DOHH2 (cell line): ENCODE measurements around the gene ZSCAN1.

ENCODE experiments used
- H3F3A ChIP-seq: fragments of 200-600 bp; sonication (generic), shearing (Covaris generic); 2 replicates; pipeline ENCODE4 v1.6.0; 2016; ENCODE audit warnings: antibody characterized with exemption, mild to moderate bottlenecking; ENCODE audit not compliant: control insufficient read depth, insufficient read depth
- H3K27ac ChIP-seq: fragments of 200-600 bp; sonication (generic); 2 replicates; pipeline ENCODE4 v1.5.1; 2014; ENCODE audit warnings: low read depth, mild to moderate bottlenecking, low read length, moderate library complexity
- H3K27me3 ChIP-seq: fragments of 200-600 bp; sonication (generic); 2 replicates; pipeline ENCODE4 v1.6.1; 2014; ENCODE audit warnings: mild to moderate bottlenecking, low read length, mixed read lengths; ENCODE audit not compliant: control insufficient read depth
- H3K36me3 ChIP-seq: fragments of 200-600 bp; sonication (generic); 2 replicates; pipeline ENCODE4 v1.6.1; 2014; ENCODE audit warnings: mild to moderate bottlenecking, low read length, moderate library complexity, mixed read lengths; ENCODE audit not compliant: control insufficient read depth
- H3K4me1 ChIP-seq: fragments of 200-600 bp; sonication (generic); 2 replicates; pipeline ENCODE4 v1.6.1; 2014; ENCODE audit warnings: mild to moderate bottlenecking, low read length, mixed read lengths; ENCODE audit not compliant: control insufficient read depth
- H3K4me2 ChIP-seq: fragments of 200-600 bp; sonication (generic); 2 replicates; pipeline ENCODE4 v1.6.0; 2014; ENCODE audit warnings: mild to moderate bottlenecking, low read length, moderate library complexity
- H3K4me3 ChIP-seq: fragments of 200-600 bp; sonication (generic); 2 replicates; pipeline ENCODE4 v1.5.1; 2014; ENCODE audit warnings: mild to moderate bottlenecking, low read length, mixed read lengths
- H3K79me2 ChIP-seq: fragments of 200-600 bp; sonication (generic); 2 replicates; pipeline ENCODE4 v1.6.1; 2014; ENCODE audit warnings: mild to moderate bottlenecking, low read length, mixed read lengths; ENCODE audit not compliant: control insufficient read depth
- H3K9me2 ChIP-seq: fragments of 200-600 bp; sonication (generic); replicated peaks from 2 replicates; pipeline ENCODE4 v1.6.1; 2014; ENCODE audit warnings: mild to moderate bottlenecking, low read length, mixed read lengths; ENCODE audit not compliant: control insufficient read depth
- H3K9me3 ChIP-seq: fragments of 200-600 bp; sonication (generic); 2 replicates; pipeline ENCODE4 v1.6.1; 2014; ENCODE audit warnings: antibody characterized with exemption, low read length, mixed read lengths; ENCODE audit not compliant: control insufficient read depth, insufficient read depth
- H4K20me1 ChIP-seq: fragments of 200-600 bp; sonication (generic); 2 replicates; pipeline ENCODE4 v1.6.0; 2014; ENCODE audit warnings: low read depth, mild to moderate bottlenecking, antibody characterized with exemption, low read length, moderate library complexity; ENCODE audit not compliant: control insufficient read depth, insufficient read depth
- EZH2phosphoT487 ChIP-seq: fragments of 200-600 bp; sonication (generic); IDR thresholded peaks from 2 replicates; pipeline ENCODE4 v1.6.1; 2017; ENCODE audit warnings: borderline replicate concordance, mild to moderate bottlenecking, antibody characterized with exemption, low read length, moderate library complexity, mixed read lengths
- TF ChIP-seq, protein P1 (sequence below): fragments of 200-600 bp; sonication (generic); IDR thresholded peaks from one replicate; pipeline ENCODE4 v1.5.1; 2014; ENCODE audit warnings: antibody characterized with exemption, mild to moderate bottlenecking, low read depth, low read length; ENCODE audit not compliant: poor library complexity, severe bottlenecking

ZSCAN1 gene

DNA sequence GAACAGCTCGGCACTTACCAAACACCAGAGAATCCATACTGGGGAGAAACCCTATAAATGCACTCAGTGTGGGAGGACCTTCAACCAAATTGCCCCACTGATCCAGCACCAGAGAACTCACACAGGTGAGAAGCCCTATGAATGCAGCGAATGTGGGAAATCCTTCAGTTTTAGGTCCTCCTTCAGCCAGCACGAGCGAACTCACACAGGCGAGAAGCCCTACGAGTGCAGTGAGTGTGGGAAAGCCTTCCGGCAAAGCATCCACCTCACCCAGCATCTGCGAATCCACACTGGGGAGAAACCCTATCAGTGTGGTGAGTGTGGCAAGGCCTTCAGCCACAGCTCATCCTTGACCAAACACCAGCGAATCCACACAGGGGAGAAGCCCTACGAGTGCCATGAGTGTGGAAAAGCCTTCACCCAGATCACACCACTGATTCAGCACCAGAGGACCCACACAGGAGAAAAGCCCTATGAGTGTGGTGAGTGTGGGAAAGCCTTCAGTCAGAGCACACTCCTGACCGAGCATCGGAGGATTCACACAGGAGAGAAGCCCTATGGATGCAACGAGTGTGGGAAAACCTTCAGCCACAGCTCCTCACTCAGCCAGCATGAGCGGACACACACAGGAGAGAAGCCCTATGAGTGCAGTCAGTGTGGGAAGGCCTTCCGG is 33.6 kb downstream of the ZSCAN1 start:
- no peaks in the 10 kb centered on the region for H4K20me1 ChIP-seq
- H3K36me3 ChIP-seq = no peaks in the 10 kb centered on the region
- H3K9me2 ChIP-seq = no peaks in the 10 kb centered on the region
- no peaks in the 10 kb centered on the region for H3K4me1 ChIP-seq
- H3K27ac ChIP-seq = no peak overlapping the region
- H3F3A ChIP-seq = no peaks in the 10 kb centered on the region
- no peak overlapping the region for H3K4me3 ChIP-seq
- no peak overlapping the region for H3K4me2 ChIP-seq
- no peak for TF ChIP-seq EZH2phosphoT487
- TF ChIP-seq, protein P1, sequence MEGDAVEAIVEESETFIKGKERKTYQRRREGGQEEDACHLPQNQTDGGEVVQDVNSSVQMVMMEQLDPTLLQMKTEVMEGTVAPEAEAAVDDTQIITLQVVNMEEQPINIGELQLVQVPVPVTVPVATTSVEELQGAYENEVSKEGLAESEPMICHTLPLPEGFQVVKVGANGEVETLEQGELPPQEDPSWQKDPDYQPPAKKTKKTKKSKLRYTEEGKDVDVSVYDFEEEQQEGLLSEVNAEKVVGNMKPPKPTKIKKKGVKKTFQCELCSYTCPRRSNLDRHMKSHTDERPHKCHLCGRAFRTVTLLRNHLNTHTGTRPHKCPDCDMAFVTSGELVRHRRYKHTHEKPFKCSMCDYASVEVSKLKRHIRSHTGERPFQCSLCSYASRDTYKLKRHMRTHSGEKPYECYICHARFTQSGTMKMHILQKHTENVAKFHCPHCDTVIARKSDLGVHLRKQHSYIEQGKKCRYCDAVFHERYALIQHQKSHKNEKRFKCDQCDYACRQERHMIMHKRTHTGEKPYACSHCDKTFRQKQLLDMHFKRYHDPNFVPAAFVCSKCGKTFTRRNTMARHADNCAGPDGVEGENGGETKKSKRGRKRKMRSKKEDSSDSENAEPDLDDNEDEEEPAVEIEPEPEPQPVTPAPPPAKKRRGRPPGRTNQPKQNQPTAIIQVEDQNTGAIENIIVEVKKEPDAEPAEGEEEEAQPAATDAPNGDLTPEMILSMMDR = no peak
- H3K79me2 ChIP-seq = no peaks in the 10 kb centered on the region
- peaks cover 53% of the 10 kb centered on the region for H3K9me3 ChIP-seq
- H3K27me3 ChIP-seq = no peaks in the 10 kb centered on the region

DNA sequence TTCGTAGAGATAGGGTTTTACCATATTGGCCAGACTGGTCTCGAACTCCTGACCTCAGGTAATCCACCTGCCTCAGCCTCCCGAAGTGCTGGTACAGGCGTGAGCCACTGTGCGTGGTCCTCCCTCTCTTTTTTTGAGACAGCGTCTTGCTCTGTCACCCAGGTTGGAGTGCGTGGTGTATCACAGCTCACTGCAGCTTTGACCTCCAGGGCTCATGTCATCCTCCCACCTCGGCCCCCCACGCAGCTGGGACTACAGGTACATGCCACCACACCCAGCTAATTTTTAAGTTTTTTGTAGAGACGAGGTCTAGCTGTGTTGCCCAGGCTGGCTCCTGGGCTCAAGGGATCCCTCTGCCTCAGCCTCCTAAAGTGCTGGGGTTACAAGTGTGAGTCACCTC is 46.0 kb downstream of the ZSCAN1 start:
- Histone ChIP-seq H3K79me2 (no peaks in the 10 kb centered on the region), H4K20me1 (no peaks in the 10 kb centered on the region), H3F3A (no peaks in the 10 kb centered on the region), H3K9me2 (no peaks in the 10 kb centered on the region), H3K4me3 (no peak overlapping the region), H3K27me3 (no peaks in the 10 kb centered on the region), H3K9me3 (peaks cover 19% of the 10 kb centered on the region; the same call in 1 of the 2 replicates), H3K4me1 (no peaks in the 10 kb centered on the region), H3K27ac (no peak overlapping the region), H3K36me3 (no peaks in the 10 kb centered on the region), H3K4me2 (no peak overlapping the region)
- no peak for TF ChIP-seq EZH2phosphoT487
- TF ChIP-seq, protein P1 = no peak

DNA sequence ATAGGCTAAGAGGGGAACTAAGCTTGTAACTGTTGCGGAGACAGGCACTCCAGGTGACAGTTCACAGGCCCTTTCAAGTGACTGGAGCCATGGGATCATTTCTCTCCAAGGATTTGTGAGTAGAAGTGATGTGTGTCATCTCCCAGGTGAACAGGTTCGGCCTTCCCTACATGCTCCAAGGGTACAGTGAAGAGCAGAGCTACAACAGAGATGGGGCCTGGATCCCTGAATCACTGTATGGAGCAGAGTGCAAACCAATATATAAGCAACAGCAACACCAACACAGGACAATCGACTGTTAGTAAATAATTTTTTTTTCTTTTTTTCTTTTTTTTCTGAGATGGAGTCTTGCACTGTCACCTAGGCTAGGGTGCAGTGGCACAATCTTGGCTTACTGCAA is 49.2 kb downstream of the ZSCAN1 start:
- no peaks in the 10 kb centered on the region for H3K9me2 ChIP-seq
- H3K9me3 ChIP-seq = peaks cover 38% of the 10 kb centered on the region; the same call in 1 of the 2 replicates
- H3K36me3 ChIP-seq = no peaks in the 10 kb centered on the region
- no peak overlapping the region for H3K4me2 ChIP-seq
- H3K4me1 ChIP-seq = no peaks in the 10 kb centered on the region
- no peak overlapping the region for H3K4me3 ChIP-seq
- H3K27me3 ChIP-seq = no peaks in the 10 kb centered on the region
- H3F3A ChIP-seq = no peaks in the 10 kb centered on the region
- TF ChIP-seq, protein P1 = no peak
- no peak for TF ChIP-seq EZH2phosphoT487
- no peaks in the 10 kb centered on the region for H3K79me2 ChIP-seq
- H3K27ac ChIP-seq = no peak overlapping the region
- no peaks in the 10 kb centered on the region for H4K20me1 ChIP-seq
